ENCODE data around the gene NDUFB2.

- TF ChIP-seq EZH2 (IDR thresholded peaks at IDR 0.05; ENCODE audit: borderline replicate concordance, low read depth, low read length, severe bottlenecking) (no peak), CTCF (IDR thresholded peaks at IDR 0.05; ENCODE audit: extremely low read depth in 1 of 2, insufficient read depth in 1 of 2, low read depth in 1 of 2, low read length in 2 of 2) (no peak), POLR2A (IDR thresholded peaks at IDR 0.05; ENCODE audit: low read depth, low read length) (no peak)
Measured at GRCh38 chr7:140746751-140747150, 50.2 kb downstream of the NDUFB2 start.
